HepG2 (cell line): Measurements from ENCODE around the gene AAMP. TPM values are rescaled to one million over a fixed set of nuclear protein-coding genes. Genes with fewer than 3 reads are reported as not detected.

ENCODE experiments used
- BRCA1 ChIP-seq: sonication (generic); formaldehyde crosslinking; IDR thresholded peaks from 2 replicates; pipeline ENCODE4 v1.4.0; 2020; ENCODE audit warnings: missing genetic modification reagents
- DMAP1 ChIP-seq: IDR thresholded peaks from 2 replicates; pipeline ENCODE4 v1.6.1; 2016
- HCFC1 ChIP-seq: fragments of 150-350 bp; IDR thresholded peaks from 2 replicates; pipeline ENCODE4 v1.6.1; 2014; ENCODE audit warnings: low read depth, low read length
- HOXD1 ChIP-seq: sonication (generic); formaldehyde crosslinking; IDR thresholded peaks from 2 replicates; pipeline ENCODE4 v1.5.0; 2020; ENCODE audit warnings: missing genetic modification reagents
- KLF15 ChIP-seq: sonication (generic); formaldehyde crosslinking; IDR thresholded peaks from 2 replicates; pipeline ENCODE4 v1.8.1; 2023; ENCODE audit warnings: borderline replicate concordance, mild to moderate bottlenecking, inconsistent platforms, missing genetic modification reagents, mixed read lengths
- LRRFIP1 ChIP-seq: sonication (generic); formaldehyde crosslinking; conservative IDR thresholded peaks from 2 replicates; pipeline ENCODE4 v1.4.0; 2020; ENCODE audit warnings: missing genetic modification reagents
- MAFK ChIP-seq, 2 experiments: IDR thresholded peaks in 1 of 2; conservative IDR thresholded peaks in 1 of 2; 2 replicates each; pipeline ENCODE4 v1.6.1; 2011; ENCODE audit warnings: improper control_type of control experiment in 2 of 2, low read length in 2 of 2
- PCBP1 ChIP-seq: fragments of 200-400 bp; formaldehyde crosslinking; IDR thresholded peaks from 2 replicates; pipeline ENCODE4 v1.6.1; 2017; ENCODE audit warnings: mild to moderate bottlenecking, low read depth, low read length, borderline replicate concordance
- RAD51 ChIP-seq: fragments of 450-650 bp; IDR thresholded peaks from 2 replicates; pipeline ENCODE4 v1.6.1; 2016; ENCODE audit warnings: borderline replicate concordance
- RBFOX2 ChIP-seq: fragments of 200-400 bp; formaldehyde crosslinking; IDR thresholded peaks from 2 replicates; pipeline ENCODE4 v1.6.1; 2017; ENCODE audit warnings: low read depth, mild to moderate bottlenecking, low read length
- TGIF2 ChIP-seq: IDR thresholded peaks from 2 replicates; pipeline ENCODE4 v1.6.1; 2016; ENCODE audit warnings: control low read depth, missing compliant biosample characterization
- ZNF234 ChIP-seq: sonication (generic); formaldehyde crosslinking; conservative IDR thresholded peaks from 2 replicates; pipeline ENCODE4 v1.5.1; 2020; ENCODE audit warnings: mild to moderate bottlenecking, missing genetic modification reagents
- ZNF296 ChIP-seq: sonication (generic); formaldehyde crosslinking; conservative IDR thresholded peaks from 2 replicates; pipeline ENCODE4 v1.5.0; 2020; ENCODE audit warnings: mild to moderate bottlenecking, missing genetic modification reagents
- ZNF510 ChIP-seq: sonication (generic); formaldehyde crosslinking; IDR thresholded peaks from 2 replicates; pipeline ENCODE4 v1.4.0; 2020; ENCODE audit warnings: low read depth, mild to moderate bottlenecking, missing genetic modification reagents
- ZNF724P ChIP-seq: sonication (generic); formaldehyde crosslinking; IDR thresholded peaks from 2 replicates; pipeline ENCODE4 v1.8.0; 2022; ENCODE audit warnings: missing genetic modification reagents, borderline replicate concordance
- ZNF816 ChIP-seq: sonication (generic); formaldehyde crosslinking; IDR thresholded peaks from 2 replicates; pipeline ENCODE4 v1.8.0; 2022; ENCODE audit warnings: missing genetic modification reagents, mild to moderate bottlenecking, borderline replicate concordance
- ZNF839 ChIP-seq: sonication (generic); formaldehyde crosslinking; IDR thresholded peaks from 2 replicates; pipeline ENCODE4 v1.4.0; 2020; ENCODE audit warnings: missing genetic modification reagents, mild to moderate bottlenecking, borderline replicate concordance
- ZNF891 ChIP-seq: sonication (generic); formaldehyde crosslinking; IDR thresholded peaks from 2 replicates; pipeline ENCODE4 v1.5.0; 2020; ENCODE audit warnings: mild to moderate bottlenecking, missing genetic modification reagents
- polyA plus RNA-seq, 8 experiments: library from polyadenylated mRNA; depleted of rRNA in 3 of 8; stranded (reverse) in 7 of 8; unstranded in 1 of 8; fragments of >200 nt; fragmentation: Illumina TruSeq in 4 of 8; extraction: Trizol in 4 of 8; gene quantifications; 2 replicates each; pipeline versions ENCODE4 v1.2.1 to v1.2.3, GENCODE V29; 2011 to 2016; ENCODE audit warnings: low read depth in 4 of 8, missing spikeins in 1 of 8, mixed read lengths in 1 of 8; ENCODE audit not compliant: insufficient read depth in 1 of 8
- total RNA-seq, 5 experiments: library from RNA; depleted of rRNA; stranded (reverse); fragments of >200 nt; fragmentation: Illumina TruSeq; extraction: Trizol; gene quantifications; 2 replicates each; pipeline ENCODE4 v1.2.3, GENCODE V29; 2016; ENCODE audit warnings: low read depth in 1 of 5
- TF ChIP-seq, protein P1 (sequence below): sonication (generic); formaldehyde crosslinking; IDR thresholded peaks from 2 replicates; pipeline ENCODE4 v1.8.0; 2022; ENCODE audit warnings: mild to moderate bottlenecking, missing genetic modification reagents; ENCODE audit not compliant: insufficient replicate concordance
- TF ChIP-seq, protein P2 (sequence below): sonication (generic); formaldehyde crosslinking; IDR thresholded peaks from 2 replicates; pipeline ENCODE4 v1.5.0; 2020; ENCODE audit warnings: missing genetic modification reagents, mild to moderate bottlenecking, borderline replicate concordance
- TF ChIP-seq, protein P3 (sequence below): sonication (generic); formaldehyde crosslinking; IDR thresholded peaks from 2 replicates; pipeline ENCODE4 v1.4.0; 2020; ENCODE audit warnings: missing genetic modification reagents
- TF ChIP-seq, protein P4 (sequence below): sonication (generic); formaldehyde crosslinking; IDR thresholded peaks from 2 replicates; pipeline ENCODE4 v1.5.0; 2020; ENCODE audit warnings: mild to moderate bottlenecking, missing genetic modification reagents

Gene AAMP
- total and polyA plus RNA-seq, 2 of the 13 experiments (the other 11 are each of a cell fraction or from before 2014, with no cell fraction given): 110 to 186 TPM

- TF ChIP-seq ZNF891 (CRISPR knock-in tag): no peak
- TF ChIP-seq RBFOX2: no peak
- TF ChIP-seq ZNF296: no peak
- no peak for TF ChIP-seq BRCA1 (CRISPR knock-in tag)
- TF ChIP-seq, protein P1, sequence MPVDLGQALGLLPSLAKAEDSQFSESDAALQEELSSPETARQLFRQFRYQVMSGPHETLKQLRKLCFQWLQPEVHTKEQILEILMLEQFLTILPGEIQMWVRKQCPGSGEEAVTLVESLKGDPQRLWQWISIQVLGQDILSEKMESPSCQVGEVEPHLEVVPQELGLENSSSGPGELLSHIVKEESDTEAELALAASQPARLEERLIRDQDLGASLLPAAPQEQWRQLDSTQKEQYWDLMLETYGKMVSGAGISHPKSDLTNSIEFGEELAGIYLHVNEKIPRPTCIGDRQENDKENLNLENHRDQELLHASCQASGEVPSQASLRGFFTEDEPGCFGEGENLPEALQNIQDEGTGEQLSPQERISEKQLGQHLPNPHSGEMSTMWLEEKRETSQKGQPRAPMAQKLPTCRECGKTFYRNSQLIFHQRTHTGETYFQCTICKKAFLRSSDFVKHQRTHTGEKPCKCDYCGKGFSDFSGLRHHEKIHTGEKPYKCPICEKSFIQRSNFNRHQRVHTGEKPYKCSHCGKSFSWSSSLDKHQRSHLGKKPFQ: peak; percentile 66
- 0 out of 2 replicates have a peak, but pooled peaks have one; percentile 30 for TF ChIP-seq TGIF2 (CRISPR knock-in tag)
- no peak for TF ChIP-seq HCFC1
- no peak for TF ChIP-seq RAD51
- TF ChIP-seq HOXD1: no peak
- TF ChIP-seq KLF15 (CRISPR knock-in tag): no peak
- TF ChIP-seq, protein P2, sequence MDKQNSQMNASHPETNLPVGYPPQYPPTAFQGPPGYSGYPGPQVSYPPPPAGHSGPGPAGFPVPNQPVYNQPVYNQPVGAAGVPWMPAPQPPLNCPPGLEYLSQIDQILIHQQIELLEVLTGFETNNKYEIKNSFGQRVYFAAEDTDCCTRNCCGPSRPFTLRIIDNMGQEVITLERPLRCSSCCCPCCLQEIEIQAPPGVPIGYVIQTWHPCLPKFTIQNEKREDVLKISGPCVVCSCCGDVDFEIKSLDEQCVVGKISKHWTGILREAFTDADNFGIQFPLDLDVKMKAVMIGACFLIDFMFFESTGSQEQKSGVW: no peak
- TF ChIP-seq DMAP1 (CRISPR knock-in tag): peak; percentile 40; the same call in 1 of the 2 replicates
- TF ChIP-seq, protein P3, sequence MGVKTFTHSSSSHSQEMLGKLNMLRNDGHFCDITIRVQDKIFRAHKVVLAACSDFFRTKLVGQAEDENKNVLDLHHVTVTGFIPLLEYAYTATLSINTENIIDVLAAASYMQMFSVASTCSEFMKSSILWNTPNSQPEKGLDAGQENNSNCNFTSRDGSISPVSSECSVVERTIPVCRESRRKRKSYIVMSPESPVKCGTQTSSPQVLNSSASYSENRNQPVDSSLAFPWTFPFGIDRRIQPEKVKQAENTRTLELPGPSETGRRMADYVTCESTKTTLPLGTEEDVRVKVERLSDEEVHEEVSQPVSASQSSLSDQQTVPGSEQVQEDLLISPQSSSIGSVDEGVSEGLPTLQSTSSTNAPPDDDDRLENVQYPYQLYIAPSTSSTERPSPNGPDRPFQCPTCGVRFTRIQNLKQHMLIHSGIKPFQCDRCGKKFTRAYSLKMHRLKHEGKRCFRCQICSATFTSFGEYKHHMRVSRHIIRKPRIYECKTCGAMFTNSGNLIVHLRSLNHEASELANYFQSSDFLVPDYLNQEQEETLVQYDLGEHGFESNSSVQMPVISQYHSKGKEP: 0 out of 2 replicates have a peak, but pooled peaks have one; percentile 52
- no peak for TF ChIP-seq ZNF839 (CRISPR knock-in tag)
- TF ChIP-seq LRRFIP1 (CRISPR knock-in tag): 0 out of 2 replicates have a peak, but pooled peaks have one; percentile 66
- TF ChIP-seq ZNF724P (CRISPR knock-in tag): no peak
- TF ChIP-seq, protein P4, sequence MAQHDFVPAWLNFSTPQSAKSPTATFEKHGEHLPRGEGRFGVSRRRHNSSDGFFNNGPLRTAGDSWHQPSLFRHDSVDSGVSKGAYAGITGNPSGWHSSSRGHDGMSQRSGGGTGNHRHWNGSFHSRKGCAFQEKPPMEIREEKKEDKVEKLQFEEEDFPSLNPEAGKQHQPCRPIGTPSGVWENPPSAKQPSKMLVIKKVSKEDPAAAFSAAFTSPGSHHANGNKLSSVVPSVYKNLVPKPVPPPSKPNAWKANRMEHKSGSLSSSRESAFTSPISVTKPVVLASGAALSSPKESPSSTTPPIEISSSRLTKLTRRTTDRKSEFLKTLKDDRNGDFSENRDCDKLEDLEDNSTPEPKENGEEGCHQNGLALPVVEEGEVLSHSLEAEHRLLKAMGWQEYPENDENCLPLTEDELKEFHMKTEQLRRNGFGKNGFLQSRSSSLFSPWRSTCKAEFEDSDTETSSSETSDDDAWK (CRISPR knock-in tag): no peak
- TF ChIP-seq PCBP1: no peak
- no peak for TF ChIP-seq ZNF816 (CRISPR knock-in tag)
- TF ChIP-seq ZNF510 (CRISPR knock-in tag): no peak
- no peak for TF ChIP-seq ZNF234 (CRISPR knock-in tag)
- 0 out of 4 replicates have a peak, but pooled peaks have one; percentile 3 to 5 for TF ChIP-seq MAFK (conservative IDR thresholded peaks at IDR 0.05 in 1 of 2, IDR thresholded peaks at IDR 0.05 in 1 of 2; ENCODE audit: low read length in 2 of 2)
These were observed 31.4 kb upstream of the AAMP start (continued) for GRCh38 chr2:218301176-218301819.
